ENCODE data around the gene LAMA2.

The LAMA2 gene

DNA sequence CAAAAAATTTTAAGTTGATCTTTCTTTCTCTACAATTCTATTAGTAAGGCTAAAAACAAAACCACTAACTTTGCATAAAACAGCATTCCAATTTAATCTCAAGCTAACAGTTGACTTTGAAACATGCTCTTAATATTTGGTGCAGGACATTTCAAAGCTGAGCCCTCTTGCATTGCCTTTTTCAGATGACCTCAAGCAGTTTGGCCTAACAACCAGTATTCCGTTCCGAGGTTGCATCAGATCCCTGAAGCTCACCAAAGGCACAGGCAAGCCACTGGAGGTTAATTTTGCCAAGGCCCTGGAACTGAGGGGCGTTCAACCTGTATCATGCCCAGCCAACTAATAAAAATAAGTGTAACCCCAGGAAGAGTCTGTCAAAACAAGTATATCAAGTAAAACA is 633.1 kb downstream of the LAMA2 start:
- DNase-seq (ENCODE audit: low read depth, low spot score): no peak

DNA sequence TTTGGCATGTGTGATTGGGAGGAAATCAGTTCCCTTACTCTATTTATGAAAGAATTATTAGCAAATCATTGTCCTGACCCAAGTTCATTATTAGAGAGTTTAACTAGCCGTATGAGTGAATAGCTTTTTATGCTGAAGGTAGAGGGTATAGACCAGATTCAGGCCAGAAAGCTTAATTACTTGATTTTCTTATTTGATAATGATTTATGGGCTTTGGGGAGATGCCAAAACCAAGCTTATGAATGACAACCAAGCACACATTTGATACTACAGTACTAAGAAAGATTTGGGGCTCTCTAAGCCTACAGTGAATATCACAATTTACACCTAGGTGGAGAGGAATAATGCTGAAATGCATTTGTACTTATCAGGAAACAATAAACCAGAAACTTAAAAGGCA is 633.8 kb downstream of the LAMA2 start:
- DNase-seq (ENCODE audit: low read depth, low spot score): no peak

DNA sequence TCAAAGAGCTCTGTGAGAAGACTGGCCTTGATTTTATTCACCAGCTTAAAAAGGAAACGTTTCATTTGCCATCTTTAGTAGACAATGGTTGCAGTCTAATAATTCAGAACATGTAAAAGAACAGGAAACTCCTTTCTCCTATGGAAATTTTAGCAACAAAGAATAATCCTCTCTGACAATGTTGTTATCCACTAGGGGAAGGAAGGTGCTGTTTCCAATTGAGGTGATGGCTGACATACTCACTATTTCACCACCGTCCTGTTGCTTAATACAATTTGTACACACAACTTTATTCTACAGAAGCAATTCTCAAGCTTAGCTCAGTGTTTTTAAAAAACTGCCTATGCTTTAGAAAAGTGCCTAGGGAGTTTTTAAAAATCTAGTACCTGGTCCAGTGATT is 634.4 kb downstream of the LAMA2 start:
- no peak for DNase-seq (ENCODE audit: low read depth, low spot score)

DNA sequence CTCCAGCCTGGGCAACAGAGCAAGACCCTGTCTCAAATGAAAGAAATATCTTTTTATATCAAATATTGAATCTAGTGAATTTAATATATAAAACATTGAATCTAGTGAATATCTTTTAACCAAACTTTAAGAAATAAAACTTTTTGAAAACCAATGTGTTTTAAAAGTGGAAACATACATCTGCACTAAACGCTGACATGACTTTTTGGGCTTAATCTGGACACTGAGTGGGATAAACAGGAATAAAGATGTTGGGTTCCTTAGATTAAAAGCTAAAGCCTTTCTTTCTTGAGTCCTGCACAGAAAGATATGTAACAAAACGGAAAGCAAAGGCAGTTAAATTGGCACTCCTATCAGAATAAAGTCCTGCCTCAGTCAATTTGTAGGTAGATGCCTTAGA is 636.8 kb downstream of the LAMA2 start:
- no peak for DNase-seq (ENCODE audit: low read depth, low spot score)

DNA sequence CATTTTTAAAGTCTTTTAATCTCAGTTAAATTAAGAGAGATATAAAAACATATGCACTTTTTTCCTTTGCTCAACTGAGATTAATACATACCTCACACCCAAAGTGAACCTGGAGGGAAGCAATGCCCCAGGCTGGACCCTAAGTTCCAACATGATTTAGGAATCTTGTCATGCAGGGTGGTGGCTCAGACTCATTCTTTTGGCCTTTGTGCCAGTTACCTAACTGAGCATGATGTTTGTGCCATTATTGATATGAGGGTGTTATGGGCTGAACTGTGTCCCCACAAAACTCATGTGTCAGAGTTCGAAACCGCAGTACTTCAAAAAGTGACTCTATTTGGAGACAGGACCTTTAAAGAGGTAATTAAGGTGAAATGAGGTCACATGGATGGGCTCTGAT is 639.0 kb downstream of the LAMA2 start:
- no peak for DNase-seq (ENCODE audit: low read depth, low spot score)

DNA sequence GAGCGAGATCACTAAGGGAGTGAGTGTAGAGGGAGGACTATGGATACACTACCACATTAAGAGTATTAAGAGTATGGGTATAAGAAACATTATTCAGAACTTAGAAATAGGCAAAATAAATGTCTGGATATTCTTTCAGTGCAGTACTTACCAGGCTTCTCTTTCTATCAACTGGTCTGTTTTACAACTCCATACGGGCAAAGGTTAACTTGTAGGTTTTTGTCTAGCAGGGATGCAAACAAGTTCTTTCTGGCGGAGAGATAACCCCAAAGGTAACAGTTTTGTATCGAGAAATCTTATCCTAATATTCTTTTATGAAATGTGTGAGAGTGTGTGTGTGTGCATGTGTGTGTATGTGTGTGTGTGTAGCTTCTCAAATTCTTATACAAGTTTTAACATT is 640.9 kb downstream of the LAMA2 start:
- no peak for DNase-seq (ENCODE audit: low read depth, low spot score)

DNA sequence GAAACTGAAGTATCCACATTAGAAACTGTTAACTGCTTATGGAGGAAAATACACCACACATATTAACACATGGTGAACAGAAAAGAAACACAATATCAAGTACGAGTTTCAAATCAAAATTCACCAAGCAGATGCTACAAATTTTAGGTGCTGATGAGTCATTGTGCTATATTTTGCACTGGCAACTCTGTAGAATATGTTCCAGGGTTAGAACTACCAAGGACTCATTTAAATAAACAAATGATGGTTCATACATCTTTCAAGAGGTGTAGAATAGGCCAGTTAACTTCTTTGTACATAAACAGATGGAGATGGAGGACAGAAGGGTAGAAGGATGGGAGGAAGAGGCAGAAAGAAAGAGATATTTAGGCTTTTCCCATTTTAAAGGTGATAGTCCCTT is 642.1 kb downstream of the LAMA2 start:
- no peak for DNase-seq (ENCODE audit: low read depth, low spot score)

DNA sequence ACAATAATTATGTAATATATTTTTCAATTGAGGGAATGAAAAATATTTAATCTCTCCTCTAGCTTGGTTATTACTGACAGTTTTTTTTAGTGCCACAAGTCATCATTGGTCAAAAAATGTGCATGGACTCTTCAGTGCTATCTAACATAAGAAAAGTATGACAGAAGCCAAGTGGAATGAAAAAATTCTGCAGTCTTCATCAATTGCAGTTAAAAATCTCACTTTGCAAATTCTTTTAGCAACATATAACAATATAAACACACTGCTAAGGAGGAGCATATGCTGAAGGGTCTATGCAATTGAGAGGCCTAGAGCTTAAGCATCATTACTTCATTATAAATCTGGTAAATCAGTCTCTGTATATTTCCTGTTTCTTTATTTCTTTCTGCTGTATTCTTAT is 652.0 kb downstream of the LAMA2 start:
- DNase-seq (ENCODE audit: low read depth, low spot score): no peak

DNA sequence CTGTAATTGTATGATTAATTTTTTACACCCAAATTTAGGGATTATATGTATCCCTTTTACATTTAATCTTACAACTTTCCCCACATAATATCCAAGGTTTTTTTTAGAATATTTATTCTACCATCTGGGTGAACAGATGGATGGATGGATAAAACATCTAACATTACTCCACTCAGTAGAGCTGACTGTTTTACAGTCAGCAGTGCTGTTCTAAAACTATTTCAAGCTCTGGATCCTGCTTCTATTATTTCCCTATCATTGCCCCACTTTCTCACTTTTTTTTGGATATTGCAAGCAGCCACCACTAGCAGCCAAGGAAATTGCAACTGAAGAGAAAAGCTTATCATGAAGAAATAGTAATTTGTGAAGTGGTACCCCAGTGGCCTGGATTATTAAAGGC is 653.3 kb downstream of the LAMA2 start:
- DNase-seq (ENCODE audit: low read depth, low spot score): no peak

DNA sequence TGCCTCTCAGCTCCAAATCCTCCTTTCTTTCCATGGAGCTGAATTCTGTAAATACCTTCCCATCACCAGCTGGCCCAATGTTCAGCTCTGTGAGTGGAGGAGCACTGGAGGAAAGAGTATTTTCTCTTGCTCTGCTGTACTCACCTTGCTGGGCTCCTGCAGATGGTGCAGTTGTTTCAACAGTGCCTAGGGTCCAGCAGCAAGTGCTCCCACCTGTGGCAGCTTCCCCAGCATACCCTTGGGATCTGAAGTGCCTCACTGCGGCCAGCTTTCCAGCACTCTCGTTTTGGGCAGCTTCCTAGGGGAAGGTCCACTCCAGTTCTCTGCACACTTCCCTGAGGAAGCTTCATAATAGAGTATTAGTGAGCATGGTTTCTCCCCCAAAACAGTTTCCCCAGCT is 656.1 kb downstream of the LAMA2 start:
- DNase-seq (ENCODE audit: low read depth, low spot score): no peak

DNA sequence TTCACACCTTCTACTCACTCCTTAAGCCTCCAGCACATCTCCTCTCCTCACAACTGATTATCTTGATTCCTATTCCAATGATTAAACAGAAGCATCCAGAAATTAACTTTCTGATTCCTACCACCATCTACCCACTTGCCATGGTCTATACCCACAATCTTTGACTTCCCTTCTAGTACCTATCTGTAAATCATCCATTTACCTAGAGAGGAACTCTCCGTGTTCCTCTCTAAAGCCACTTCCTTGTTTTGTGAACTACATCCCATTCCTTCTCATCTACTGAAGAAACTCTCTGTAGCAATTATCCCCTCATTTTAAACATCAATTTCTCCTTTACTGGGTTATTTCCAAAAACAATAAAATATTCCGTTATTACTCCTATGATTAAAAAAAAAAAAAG is 659.8 kb downstream of the LAMA2 start:
- no peak for DNase-seq (ENCODE audit: low read depth, low spot score)

DNA sequence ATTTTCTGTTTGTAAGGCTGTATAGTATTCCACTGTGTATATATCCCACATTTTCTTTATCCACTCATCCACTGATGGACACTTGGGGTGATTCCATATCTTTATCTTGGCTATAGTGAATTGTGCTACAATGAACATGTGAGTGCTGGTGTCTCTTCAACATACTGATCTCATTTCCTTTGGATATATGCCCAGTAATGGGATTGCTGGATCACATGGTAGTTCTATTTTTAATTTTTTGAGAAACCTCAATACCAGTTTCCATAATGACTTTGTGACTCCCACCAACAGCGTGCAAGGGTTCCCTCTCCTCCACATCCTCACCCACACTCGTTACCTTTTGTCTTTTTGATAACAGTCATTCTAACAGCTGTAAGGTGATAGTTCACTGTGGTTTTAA is 661.0 kb downstream of the LAMA2 start:
- DNase-seq (ENCODE audit: low read depth, low spot score): no peak

DNA sequence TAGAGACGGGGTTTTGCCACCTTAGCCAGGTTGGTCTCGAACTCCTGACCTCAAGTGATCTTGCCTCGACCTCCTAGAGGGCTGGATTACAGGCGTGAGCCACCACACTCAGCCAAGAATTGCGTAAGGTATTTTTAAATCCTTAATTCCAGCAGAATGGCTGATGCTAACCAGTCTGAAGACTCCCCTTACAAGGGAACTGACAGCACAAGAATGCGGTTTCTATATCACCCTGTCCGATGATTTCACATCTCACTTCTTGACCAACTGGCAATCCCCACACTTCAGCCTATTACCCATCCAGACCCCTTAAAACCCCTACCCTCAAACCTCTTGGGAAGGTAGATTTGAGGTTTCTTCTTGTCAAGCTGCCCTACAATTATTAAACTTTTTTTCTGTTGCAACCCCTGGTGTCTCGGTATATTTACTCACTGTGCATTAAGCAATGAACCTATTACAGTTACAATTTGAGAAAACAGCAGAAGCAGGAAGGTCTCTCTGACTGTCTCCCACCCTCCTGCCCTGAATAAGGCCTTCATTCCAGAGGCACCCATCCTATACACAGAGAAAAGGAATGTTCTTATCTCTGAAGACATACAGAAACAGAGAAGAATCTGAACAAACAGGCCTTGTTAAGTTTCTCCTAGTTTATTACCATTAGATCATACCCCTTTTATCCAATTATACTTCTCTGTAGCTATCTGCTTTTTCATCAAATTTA is 662.1 kb downstream of the LAMA2 start:
- no peak for DNase-seq (ENCODE audit: low read depth, low spot score)

DNA sequence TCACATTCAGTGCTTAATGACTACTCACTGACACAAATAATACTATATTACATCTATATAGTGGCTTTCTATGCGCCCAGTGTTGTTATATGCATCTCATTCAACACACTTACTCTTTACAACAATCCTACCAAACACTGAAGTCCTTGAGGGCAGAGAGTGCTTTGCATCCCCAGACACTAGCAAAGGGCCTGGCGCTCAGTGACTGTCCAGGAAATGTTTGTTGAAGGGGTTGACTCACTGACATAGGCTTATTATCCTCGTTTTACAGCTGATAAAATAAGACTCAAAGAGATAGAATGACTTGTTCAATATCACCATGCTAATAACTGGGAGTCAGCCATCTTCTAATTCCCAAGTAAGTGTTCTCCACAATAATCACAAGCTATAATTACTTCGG is 663.8 kb downstream of the LAMA2 start:
- no peak for DNase-seq (ENCODE audit: low read depth, low spot score)

DNA sequence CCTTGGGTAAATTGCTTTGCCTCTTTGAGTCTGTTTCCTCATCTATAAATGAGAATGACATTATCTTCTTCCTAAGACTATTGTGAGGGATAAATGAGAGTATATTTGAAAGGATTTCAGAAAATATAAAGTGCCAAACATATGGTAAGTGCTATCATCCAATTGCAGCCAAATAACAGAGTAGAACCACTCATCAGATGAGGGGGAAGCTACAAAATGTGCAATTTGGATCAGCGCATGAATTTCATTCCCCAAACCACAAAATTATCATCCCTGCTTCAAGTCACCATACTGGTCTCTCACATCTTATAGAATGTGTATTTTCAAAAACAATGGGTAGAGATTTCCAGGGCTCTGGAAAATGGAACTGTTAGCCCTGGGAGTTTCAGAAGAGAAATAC is 668.5 kb downstream of the LAMA2 start:
- no peak for DNase-seq (ENCODE audit: low read depth, low spot score)

DNA sequence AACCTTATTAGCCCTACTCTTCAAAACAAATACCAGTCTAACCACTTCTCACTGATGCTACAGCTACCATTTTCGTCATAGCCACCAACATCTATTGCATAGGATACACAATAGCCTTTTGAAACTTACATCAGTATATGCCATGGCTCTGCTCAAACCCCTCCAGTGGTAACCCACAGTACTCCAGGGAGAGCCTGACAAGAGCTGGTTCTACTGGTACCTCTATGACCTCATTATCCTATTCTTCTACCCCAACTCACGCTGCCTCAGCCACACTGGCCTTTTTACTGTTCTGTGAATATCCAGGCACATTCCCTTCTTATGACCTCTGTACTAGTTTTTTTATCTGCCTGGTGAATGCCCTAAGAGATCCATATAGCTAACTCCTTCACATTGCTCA is 669.5 kb downstream of the LAMA2 start:
- no peak for DNase-seq (ENCODE audit: low read depth, low spot score)

DNA sequence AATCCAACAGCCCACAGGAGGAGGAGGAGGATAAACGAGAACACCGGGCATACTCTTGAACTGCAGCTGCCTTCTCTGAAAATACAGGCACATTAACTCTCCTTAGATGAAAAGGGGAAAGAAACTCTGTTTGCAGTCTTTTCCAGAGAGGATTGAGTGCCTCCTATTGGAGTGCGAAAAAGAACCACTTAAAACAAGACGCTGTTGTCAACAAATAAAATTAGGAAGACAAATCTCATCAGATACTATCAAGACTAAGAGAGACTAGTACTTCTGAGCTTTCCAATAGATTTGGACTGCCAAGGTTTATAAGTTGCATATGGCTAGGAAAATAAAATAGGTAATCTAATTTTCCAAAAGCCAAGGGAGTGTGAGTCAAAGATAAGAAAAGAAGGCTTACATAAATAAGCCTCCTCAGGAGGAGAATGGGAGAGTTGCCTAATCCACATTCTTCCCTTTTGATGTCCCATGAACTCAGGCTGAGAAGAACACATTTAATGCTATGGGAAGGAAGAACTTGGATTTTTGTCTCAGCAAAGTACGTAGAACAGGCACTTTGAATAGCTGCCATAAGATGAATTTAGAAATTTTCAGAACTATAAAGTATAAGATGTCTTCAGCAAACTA is 672.4 kb downstream of the LAMA2 start:
- DNase-seq (ENCODE audit: low read depth, low spot score): peak; percentile 29

DNA sequence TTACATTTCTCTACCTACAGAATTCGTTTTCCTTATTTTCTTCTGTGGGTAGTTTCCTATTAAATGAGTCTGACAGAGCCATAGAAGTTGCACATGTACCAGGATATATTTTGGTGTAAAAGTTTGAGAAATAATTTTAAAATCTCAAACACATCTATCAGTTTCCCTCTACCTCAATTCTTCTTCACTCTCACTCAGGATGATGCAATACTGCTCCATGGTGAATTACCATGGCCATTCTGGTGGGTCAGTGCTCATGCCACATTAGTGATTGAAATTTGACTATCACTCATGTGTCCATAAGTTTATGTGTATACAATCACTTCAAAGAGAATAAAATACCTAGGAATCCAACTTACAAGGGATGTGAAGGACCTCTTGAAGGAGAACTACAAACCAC is 675.3 kb downstream of the LAMA2 start:
- no peak for DNase-seq (ENCODE audit: low read depth, low spot score)

DNA sequence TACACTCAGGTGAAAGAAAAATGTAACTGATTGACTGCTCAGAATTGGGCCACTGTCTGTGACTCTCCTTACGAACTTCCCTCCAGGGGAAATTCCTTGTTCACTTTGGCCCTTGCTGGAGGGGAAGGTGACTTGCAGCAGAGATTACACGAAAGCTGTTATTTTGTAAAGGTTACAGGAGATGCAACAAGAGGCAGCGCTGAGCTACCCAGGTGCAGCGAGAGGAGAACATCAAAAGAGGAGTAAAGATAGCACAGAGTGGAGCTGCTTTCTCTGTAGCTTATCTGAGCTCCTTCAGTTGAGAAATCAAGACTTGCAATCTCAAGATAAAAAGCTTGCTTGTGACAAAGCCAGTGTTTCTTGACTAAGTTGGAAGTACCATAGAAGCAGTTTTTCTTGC is 682.4 kb downstream of the LAMA2 start:
- no peak for DNase-seq (ENCODE audit: low read depth, low spot score)

DNA sequence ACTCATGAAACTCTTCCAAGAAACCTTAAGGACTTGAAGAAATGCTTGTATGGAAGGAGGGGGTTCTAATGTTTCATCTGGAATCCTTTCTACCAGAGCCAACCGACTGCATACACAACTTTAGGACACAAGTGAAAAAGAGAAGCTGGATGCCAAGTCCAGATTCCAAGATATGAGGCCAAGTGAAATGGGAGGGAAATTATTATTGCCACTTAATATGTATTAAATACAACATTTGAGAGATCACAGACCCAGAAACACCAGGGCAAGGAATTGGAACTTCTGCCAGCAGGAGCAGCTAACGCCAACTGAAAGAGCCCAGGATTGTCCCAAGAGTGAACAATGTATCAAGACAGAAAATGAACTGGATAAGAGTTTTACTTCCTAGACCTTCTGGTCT is 682.9 kb downstream of the LAMA2 start:
- no peak for DNase-seq (ENCODE audit: low read depth, low spot score)
